Activated CD8-positive, alpha-beta T cell treated with anti-CD3 and anti-CD28 coated beads, Interleukin-2, amount 10 ng/mL, durations not matched to agents 7 days and 5 days (primary cell): Measurements from ENCODE around the gene VPS26A. TPM values are rescaled to one million over a fixed set of nuclear protein-coding genes. Genes with fewer than 3 reads are reported as not detected.

ENCODE experiments used
- ATAC-seq: fragments of 150-1000 bp; cut with Tn5 transposase; one replicate; pipeline ENCODE4 v1.10.0; 2021; ENCODE audit warnings: moderate library complexity
- CTCF ChIA-PET: fragments of 350-600 bp; sonication (Branson Sonifier 250); formaldehyde crosslinking; loops from one replicate; lab custom pipeline; 2021; ENCODE audit warnings: antibody characterized with exemption; lab: Charles Lee
- POLR2A ChIA-PET: fragments of 350-600 bp; sonication (Branson Sonifier 250); formaldehyde crosslinking; loops from one replicate; lab custom pipeline; 2021; ENCODE audit warnings: antibody characterized with exemption; lab: Charles Lee
- DNase-seq: peaks from one replicate; pipeline ENCODE4 v3.0.0-alpha.2; 2020
- H3K27ac Mint-ChIP-seq: one replicate; pipeline ENCODE4 v1.8.0; 2021; ENCODE audit warnings: mild to moderate bottlenecking, mixed read lengths
- H3K27me3 Mint-ChIP-seq: one replicate; pipeline ENCODE4 v1.8.0; 2021; ENCODE audit warnings: low read depth, mixed read lengths
- H3K36me3 Mint-ChIP-seq: one replicate; pipeline ENCODE4 v1.8.0; 2021; ENCODE audit warnings: low read depth, mixed read lengths
- H3K4me1 Mint-ChIP-seq: one replicate; pipeline ENCODE4 v1.8.0; 2021; ENCODE audit warnings: low read depth, mixed read lengths
- H3K4me3 Mint-ChIP-seq: one replicate; pipeline ENCODE4 v1.8.0; 2021; ENCODE audit warnings: mild to moderate bottlenecking, mixed read lengths
- H3K9me3 Mint-ChIP-seq: one replicate; pipeline ENCODE4 v1.8.0; 2022; ENCODE audit warnings: mixed read lengths; ENCODE audit not compliant: insufficient read depth
- total RNA-seq, 2 experiments: library from RNA; stranded (reverse); gene quantifications; one replicate each; pipeline ENCODE4 v1.2.3, GENCODE V29; 2021

Gene VPS26A
- total RNA-seq, 2 experiments from 2014 or later, result 53.6 to 61.9 TPM

GRCh38 chr10:69102440-69102839, 21.5 kb upstream of the VPS26A start:
- Mint-ChIP-seq H3K9me3 (no peaks in the 10 kb centered on the region), H3K27me3 (no peaks in the 10 kb centered on the region), H3K4me1 (peaks cover 32% of the 10 kb centered on the region), H3K27ac (peak overlapping the region; percentile 88), H3K36me3 (peaks cover 66% of the 10 kb centered on the region), H3K4me3 (peak overlapping the region; percentile 27)
- no peak for DNase-seq
- no peak for ATAC-seq
- ChIA-PET POLR2A (interaction anchor here (1.4 kb wide), 1 partner anchor 202 kb away, joined by 3 read pairs; no protein-coding TSS in a partner anchor), CTCF (interaction anchor here (1.1 to 2.9 kb wide), 4 partner anchors 8 to 127 kb away, joined by 3 to 13 read pairs (median 6); no protein-coding TSS in a partner anchor)

GRCh38 chr10:69103784-69104183, 20.2 kb upstream of the VPS26A start:
- DNase-seq (no peak), ATAC-seq (no peak)
- CTCF ChIA-PET, result interaction anchor here (1.8 kb wide), 1 partner anchor 11 kb away, joined by 4 read pairs; no protein-coding TSS in a partner anchor
- POLR2A ChIA-PET, result no interaction called here
- H3K36me3 Mint-ChIP-seq, result peaks cover 58% of the 10 kb centered on the region
- peaks cover 27% of the 10 kb centered on the region for H3K4me1 Mint-ChIP-seq
- no peaks in the 10 kb centered on the region for H3K9me3 Mint-ChIP-seq
- no peak overlapping the region for H3K27ac Mint-ChIP-seq
- no peaks in the 10 kb centered on the region for H3K27me3 Mint-ChIP-seq
- H3K4me3 Mint-ChIP-seq, result no peak overlapping the region

- POLR2A ChIA-PET, result interaction anchor here (1.2 kb wide), 1 partner anchor 15 kb away, joined by 3 read pairs; no protein-coding TSS in a partner anchor
- H3K9me3 Mint-ChIP-seq, result no peaks in the 10 kb centered on the region
- peaks cover 46% of the 10 kb centered on the region for H3K36me3 Mint-ChIP-seq
- no peak overlapping the region for H3K27ac Mint-ChIP-seq
- ATAC-seq, result no peak
- peaks cover 27% of the 10 kb centered on the region for H3K4me1 Mint-ChIP-seq
- no peaks in the 10 kb centered on the region for H3K27me3 Mint-ChIP-seq
- DNase-seq, result no peak
- CTCF ChIA-PET, result interaction anchor here (0.7 to 1.8 kb wide), 5 partner anchors 10 to 124 kb away, joined by 3 to 8 read pairs (median 4); no protein-coding TSS in a partner anchor
- H3K4me3 Mint-ChIP-seq, result no peak overlapping the region
Observed at GRCh38 chr10:69104994-69105790, 18.8 kb upstream of the VPS26A start.

- H3K27me3 Mint-ChIP-seq, result peaks cover 3% of the 10 kb centered on the region
- peaks cover 29% of the 10 kb centered on the region for H3K36me3 Mint-ChIP-seq
- H3K9me3 Mint-ChIP-seq, result no peaks in the 10 kb centered on the region
- ChIA-PET POLR2A (no interaction called here), CTCF (interaction anchor here (0.7 kb wide), 1 partner anchor 15 kb away, joined by 4 read pairs; no protein-coding TSS in a partner anchor)
- no peak overlapping the region for H3K4me3 Mint-ChIP-seq
- ATAC-seq (peak; percentile 13), DNase-seq (no peak)
- no peak overlapping the region for H3K27ac Mint-ChIP-seq
- H3K4me1 Mint-ChIP-seq, result peaks cover 8% of the 10 kb centered on the region
Observed at GRCh38 chr10:69107176-69107490, 16.8 kb upstream of the VPS26A start.

- H3K9me3 Mint-ChIP-seq, result no peaks in the 10 kb centered on the region
- H3K27me3 Mint-ChIP-seq, result peaks cover 3% of the 10 kb centered on the region
- H3K4me3 Mint-ChIP-seq, result no peak overlapping the region
- ChIA-PET CTCF (interaction anchor here (0.7 kb wide), 1 partner anchor 14 kb away, joined by 4 read pairs; no protein-coding TSS in a partner anchor), POLR2A (no interaction called here)
- peak; percentile 29 for ATAC-seq
- H3K36me3 Mint-ChIP-seq, result peaks cover 23% of the 10 kb centered on the region
- no peak overlapping the region for H3K27ac Mint-ChIP-seq
- DNase-seq, result no peak
- peaks cover 3% of the 10 kb centered on the region for H3K4me1 Mint-ChIP-seq
Observed at GRCh38 chr10:69107699-69108098, 16.3 kb upstream of the VPS26A start.

GRCh38 chr10:69119896-69120295, 4.1 kb upstream of the VPS26A start:
- Mint-ChIP-seq H3K27me3 (peaks cover 5% of the 10 kb centered on the region), H3K27ac (no peak overlapping the region), H3K9me3 (no peaks in the 10 kb centered on the region), H3K4me3 (no peak overlapping the region), H3K36me3 (peaks cover 4% of the 10 kb centered on the region), H3K4me1 (peaks cover 8% of the 10 kb centered on the region)
- ATAC-seq, result no peak
- DNase-seq, result no peak
- ChIA-PET CTCF (no interaction called here), POLR2A (no interaction called here)

- ATAC-seq (peak; percentile 34), DNase-seq (no peak)
- Mint-ChIP-seq H3K27ac (peak overlapping the region; percentile 95), H3K36me3 (peaks cover 9% of the 10 kb centered on the region), H3K4me3 (peak overlapping the region; percentile 88), H3K9me3 (no peaks in the 10 kb centered on the region), H3K27me3 (no peaks in the 10 kb centered on the region), H3K4me1 (peaks cover 26% of the 10 kb centered on the region)
- ChIA-PET POLR2A (interaction anchor here (1.0 kb wide), 1 partner anchor 35 kb away, joined by 3 read pairs; the partner anchor contains the start of gene SRGN), CTCF (interaction anchor here (1.0 to 3.6 kb wide), 3 partner anchors 29 to 136 kb away, joined by 4 to 16 read pairs (median 11); no protein-coding TSS in a partner anchor)
Observed at GRCh38 chr10:69123306-69123746, 652 bp upstream of the VPS26A start.

GRCh38 chr10:69124563-69125268, 738 bp downstream of the VPS26A start:
- POLR2A ChIA-PET, result interaction anchor here (0.6 to 1.2 kb wide), 6 partner anchors 9 to 284 kb away, joined by 3 to 6 read pairs (median 3); partner anchors contain the start of gene SRGN
- ATAC-seq (peak; percentile 31), DNase-seq (peak; percentile 83)
- CTCF ChIA-PET, result interaction anchor here (0.8 to 1.7 kb wide), 10 partner anchors 11 to 169 kb away, joined by 3 to 13 read pairs (median 4); partner anchors contain the start of gene DDX21
- Mint-ChIP-seq H3K36me3 (peaks cover 12% of the 10 kb centered on the region), H3K4me3 (peak overlapping the region; percentile 89), H3K27me3 (no peaks in the 10 kb centered on the region), H3K4me1 (peaks cover 32% of the 10 kb centered on the region), H3K9me3 (no peaks in the 10 kb centered on the region), H3K27ac (peak overlapping the region; percentile 91)

GRCh38 chr10:69125554-69125953, 1.6 kb downstream of the VPS26A start:
- H3K4me3 Mint-ChIP-seq, result peak overlapping the region; percentile 89
- H3K9me3 Mint-ChIP-seq, result no peaks in the 10 kb centered on the region
- no peaks in the 10 kb centered on the region for H3K27me3 Mint-ChIP-seq
- peaks cover 37% of the 10 kb centered on the region for H3K4me1 Mint-ChIP-seq
- POLR2A ChIA-PET, result interaction anchor here (1.2 kb wide), 1 partner anchor 10 kb away, joined by 5 read pairs; no protein-coding TSS in a partner anchor
- DNase-seq (no peak), ATAC-seq (no peak)
- peaks cover 14% of the 10 kb centered on the region for H3K36me3 Mint-ChIP-seq
- no peak overlapping the region for H3K27ac Mint-ChIP-seq
- CTCF ChIA-PET, result interaction anchor here (0.9 to 1.7 kb wide), 9 partner anchors 10 to 170 kb away, joined by 3 to 13 read pairs (median 4); partner anchors contain the start of gene DDX21

- POLR2A ChIA-PET, result no interaction called here
- Mint-ChIP-seq H3K27ac (no peak overlapping the region), H3K9me3 (no peaks in the 10 kb centered on the region), H3K27me3 (no peaks in the 10 kb centered on the region), H3K4me1 (peaks cover 48% of the 10 kb centered on the region), H3K36me3 (peaks cover 33% of the 10 kb centered on the region), H3K4me3 (no peak overlapping the region)
- CTCF ChIA-PET, result interaction anchor here (1.3 to 1.8 kb wide), 2 partner anchors 8 to 149 kb away, joined by 4 read pairs; no protein-coding TSS in a partner anchor
- no peak for ATAC-seq
- no peak for DNase-seq
Observed at GRCh38 chr10:69130251-69130650, 6.3 kb downstream of the VPS26A start.

GRCh38 chr10:69139961-69140360, 16.0 kb downstream of the VPS26A start:
- CTCF ChIA-PET, result interaction anchor here (1.0 to 1.4 kb wide), 2 partner anchors 15 to 31 kb away, joined by 3 read pairs; no protein-coding TSS in a partner anchor
- no peaks in the 10 kb centered on the region for H3K27me3 Mint-ChIP-seq
- no peaks in the 10 kb centered on the region for H3K9me3 Mint-ChIP-seq
- no peak overlapping the region for H3K27ac Mint-ChIP-seq
- H3K4me1 Mint-ChIP-seq, result peaks cover 3% of the 10 kb centered on the region
- peaks cover 31% of the 10 kb centered on the region for H3K36me3 Mint-ChIP-seq
- ATAC-seq, result no peak
- H3K4me3 Mint-ChIP-seq, result no peak overlapping the region
- POLR2A ChIA-PET, result no interaction called here
- DNase-seq, result no peak
